Activated T-helper 17 cell treated with anti-CD3 and anti-CD28 coated beads, Interleukin-2, amount 50 U/mL, for 72 hours (primary cell): Measurements from ENCODE around the gene RAET1E. TPM values are rescaled to one million over a fixed set of nuclear protein-coding genes. Genes with fewer than 3 reads are reported as not detected.
A peak's percentile ranks its signal among the peaks of the same experiment; 100 is the strongest.
"Not testable (repeated sequence)": the region's sequence is repeated elsewhere in the genome, so short reads cannot be mapped to it uniquely, and the experiment has no call there.

ENCODE experiments used
- ATAC-seq: fragments of 150-1000 bp; cut with Tn5 transposase; replicated peaks from 2 replicates; pipeline ENCODE4 v1.10.0; 2021; ENCODE audit warnings: mild to moderate bottlenecking, moderate library complexity
- H3K27ac Mint-ChIP-seq: one replicate; pipeline ENCODE4 v1.8.0; 2022; ENCODE audit warnings: mixed read lengths
- H3K27me3 Mint-ChIP-seq: one replicate; pipeline ENCODE4 v1.8.0; 2022; ENCODE audit warnings: mixed read lengths
- H3K36me3 Mint-ChIP-seq: one replicate; pipeline ENCODE4 v1.8.0; 2022; ENCODE audit warnings: low read depth, mild to moderate bottlenecking, mixed read lengths
- H3K4me1 Mint-ChIP-seq: one replicate; pipeline ENCODE4 v1.8.0; 2022; ENCODE audit warnings: mixed read lengths
- H3K4me3 Mint-ChIP-seq: one replicate; pipeline ENCODE4 v1.8.0; 2022; ENCODE audit warnings: mild to moderate bottlenecking, mixed read lengths
- H3K9me3 Mint-ChIP-seq: one replicate; pipeline ENCODE4 v1.8.0; 2022; ENCODE audit warnings: mixed read lengths
- total RNA-seq, 2 donors: library from RNA; stranded (reverse); gene quantifications; one replicate each; pipeline ENCODE4 v1.2.3, GENCODE V29; 2022

The RAET1E gene
- total RNA-seq, 2 donors from 2014 or later, result 0.99 to 4.9 TPM

DNA sequence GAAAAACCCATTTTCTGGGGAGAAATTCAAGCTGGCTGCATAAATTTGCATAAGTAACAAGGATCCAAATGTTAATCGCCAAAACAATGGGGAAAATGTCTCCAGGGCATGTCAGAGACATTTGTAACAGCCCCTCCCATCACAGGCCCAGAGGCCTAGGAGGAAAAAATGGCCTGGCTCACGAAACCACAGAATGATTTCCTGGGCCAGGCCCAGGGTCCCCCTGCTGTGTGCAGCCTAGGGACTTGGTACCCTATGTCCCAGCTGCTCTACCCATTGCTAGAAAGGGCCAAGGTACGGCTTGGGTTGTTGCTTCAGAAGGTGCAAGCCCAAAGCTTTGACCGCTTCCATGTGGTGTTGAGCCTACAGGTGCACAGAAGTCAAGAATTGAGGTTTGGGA lies 10.6 kb upstream of the RAET1E start:
- not testable (repeated sequence) for H3K36me3 Mint-ChIP-seq, H3K27ac Mint-ChIP-seq, H3K27me3 Mint-ChIP-seq, H3K9me3 Mint-ChIP-seq, H3K4me1 Mint-ChIP-seq, H3K4me3 Mint-ChIP-seq, ATAC-seq

DNA sequence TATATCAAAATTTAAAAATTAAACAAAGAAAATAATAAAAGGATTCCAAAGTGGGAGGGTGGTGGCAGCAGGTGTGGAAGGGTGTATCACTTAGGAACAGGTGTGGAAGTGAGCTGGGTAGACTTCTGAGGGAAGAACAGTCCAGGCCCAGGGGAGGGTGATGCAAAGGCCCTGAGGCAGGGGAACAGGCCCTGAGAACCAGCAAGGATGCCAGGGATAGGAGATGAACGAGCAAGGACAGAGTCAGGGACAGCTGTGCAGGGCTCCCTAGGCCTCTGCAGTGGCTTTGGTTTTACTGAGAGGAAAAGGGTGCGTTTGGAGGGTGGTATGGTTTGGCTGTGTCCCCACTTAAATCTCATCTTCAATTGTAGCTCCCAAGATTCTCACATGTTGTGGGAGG lies 9.4 kb upstream of the RAET1E start:
- H3K27me3 Mint-ChIP-seq, result peaks cover 3% of the 10 kb centered on the region
- ATAC-seq, result no peak
- no peaks in the 10 kb centered on the region for H3K36me3 Mint-ChIP-seq
- H3K27ac Mint-ChIP-seq, result no peak overlapping the region
- H3K9me3 Mint-ChIP-seq, result no peaks in the 10 kb centered on the region
- no peak overlapping the region for H3K4me3 Mint-ChIP-seq
- no peaks in the 10 kb centered on the region for H3K4me1 Mint-ChIP-seq

DNA sequence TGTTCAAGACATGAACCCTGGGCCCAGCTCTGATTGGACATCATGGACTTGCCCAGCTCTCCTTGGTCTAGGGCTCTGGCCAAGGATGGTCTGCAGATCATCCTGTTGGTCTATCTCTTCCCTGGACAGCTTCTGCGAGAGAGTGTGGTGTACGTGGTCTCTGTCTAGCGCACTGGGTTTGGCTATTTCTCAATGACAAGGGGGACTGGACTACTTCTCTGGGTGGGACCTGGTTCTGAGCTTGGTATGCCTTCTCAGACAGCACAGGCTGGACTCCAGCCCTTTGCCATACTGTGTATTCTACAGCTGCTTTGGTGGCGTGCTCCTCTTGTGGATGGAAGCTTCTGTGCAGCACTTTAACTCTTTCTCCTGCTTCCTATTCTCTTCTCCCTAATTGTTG lies 8.5 kb upstream of the RAET1E start:
- Mint-ChIP-seq H3K4me1 (no peaks in the 10 kb centered on the region), H3K9me3 (no peaks in the 10 kb centered on the region), H3K27me3 (peaks cover 3% of the 10 kb centered on the region), H3K4me3 (no peak overlapping the region), H3K36me3 (no peaks in the 10 kb centered on the region), H3K27ac (no peak overlapping the region)
- no peak for ATAC-seq

DNA sequence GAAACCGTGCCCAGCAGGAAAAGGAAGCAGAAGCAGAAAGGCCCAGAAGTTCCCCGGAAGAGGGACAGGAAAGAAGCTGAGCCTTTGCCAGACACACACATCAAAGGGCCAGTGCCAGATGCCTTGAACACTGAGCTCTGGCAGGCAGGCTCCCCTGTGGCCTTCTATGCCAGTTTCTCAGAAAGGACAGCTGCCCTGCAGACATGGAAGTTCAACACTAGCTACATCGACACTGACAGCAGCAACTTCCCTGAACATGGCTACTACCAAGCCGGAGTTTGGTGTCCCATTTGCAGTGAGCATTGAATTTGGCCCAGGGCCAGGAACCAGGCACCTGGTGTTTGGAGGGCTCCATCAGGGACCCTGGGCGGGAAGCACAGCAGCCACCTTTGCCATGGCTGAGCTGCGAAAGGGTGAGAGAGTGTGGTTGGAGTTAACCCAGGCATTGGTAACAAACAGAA lies 8.0 kb upstream of the RAET1E start:
- Mint-ChIP-seq H3K36me3 (no peaks in the 10 kb centered on the region), H3K9me3 (no peaks in the 10 kb centered on the region), H3K4me3 (no peak overlapping the region), H3K27me3 (peaks cover 3% of the 10 kb centered on the region), H3K27ac (no peak overlapping the region), H3K4me1 (no peaks in the 10 kb centered on the region)
- ATAC-seq, result no peak

DNA sequence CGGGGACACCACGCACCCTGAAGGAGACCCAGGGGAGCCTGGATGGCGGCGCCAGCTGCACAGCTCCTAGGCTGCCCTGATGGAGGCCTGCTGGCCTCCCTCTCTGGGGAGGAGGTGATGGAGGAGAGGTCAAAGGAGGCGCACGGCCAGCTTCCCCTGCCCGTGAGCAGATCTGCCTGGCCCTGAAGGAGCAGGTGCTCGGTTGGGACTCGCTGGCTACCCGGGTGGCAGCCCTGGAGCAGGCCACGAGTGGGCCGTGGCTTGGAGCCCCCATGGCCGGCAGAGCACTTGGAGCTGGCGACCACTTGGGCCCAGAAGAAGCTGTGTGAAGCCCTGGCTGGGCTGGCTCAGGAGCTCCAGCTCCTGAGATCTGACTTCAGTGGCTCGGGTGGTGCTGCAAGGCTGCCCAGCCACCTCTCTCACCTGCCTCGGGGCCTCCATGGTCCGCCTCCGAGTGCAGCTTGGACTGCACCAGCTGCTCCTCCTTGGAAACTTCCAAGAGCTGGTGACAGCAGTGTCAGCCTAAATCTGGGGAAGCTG lies 7.5 kb upstream of the RAET1E start:
- no peak overlapping the region for H3K27ac Mint-ChIP-seq
- ATAC-seq, result no peak

DNA sequence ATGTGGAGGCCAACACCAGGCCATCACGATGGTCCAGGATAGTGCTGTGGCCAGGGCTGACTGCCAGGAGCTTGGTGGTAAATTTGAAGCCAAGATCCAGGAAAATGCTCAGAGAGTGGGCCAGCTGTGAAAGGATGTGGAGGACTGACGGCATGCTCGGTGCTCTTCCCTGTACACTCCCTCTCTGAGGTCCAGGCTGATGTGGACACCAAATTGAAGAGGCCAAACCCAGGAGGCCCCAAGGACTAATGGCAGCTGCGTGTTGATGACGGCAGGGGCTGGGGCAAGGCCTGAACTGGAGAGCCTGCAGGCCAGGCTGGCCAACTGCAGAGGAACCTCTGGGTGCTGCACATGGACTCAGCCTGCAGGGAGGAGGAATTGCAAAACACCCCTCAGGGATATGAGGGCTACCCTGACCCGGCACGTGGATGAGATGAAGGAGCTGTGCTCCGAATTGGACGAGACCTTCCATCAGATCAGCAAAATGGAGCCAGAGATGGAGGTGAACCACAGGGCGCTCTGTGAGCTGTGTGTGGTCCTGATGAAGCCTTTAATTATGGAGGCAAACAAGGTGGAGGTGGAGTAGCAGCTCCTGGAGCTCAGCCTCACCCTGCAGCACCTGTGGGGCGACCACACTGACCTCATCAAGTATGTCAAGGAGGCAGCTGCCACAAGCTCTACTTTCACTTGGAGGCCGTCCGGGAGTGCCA lies 6.9 kb upstream of the RAET1E start:
- no peak overlapping the region for H3K27ac Mint-ChIP-seq
- H3K36me3 Mint-ChIP-seq, result no peaks in the 10 kb centered on the region
- no peak for ATAC-seq
- H3K27me3 Mint-ChIP-seq, result peaks cover 3% of the 10 kb centered on the region
- no peaks in the 10 kb centered on the region for H3K9me3 Mint-ChIP-seq
- H3K4me1 Mint-ChIP-seq, result no peaks in the 10 kb centered on the region
- no peak overlapping the region for H3K4me3 Mint-ChIP-seq

More for the DNA sequence above, 7.5 kb upstream of the RAET1E start:
- Mint-ChIP-seq H3K4me3 (no peak overlapping the region), H3K36me3 (no peaks in the 10 kb centered on the region), H3K4me1 (no peaks in the 10 kb centered on the region), H3K27me3 (peaks cover 3% of the 10 kb centered on the region), H3K9me3 (no peaks in the 10 kb centered on the region)

DNA sequence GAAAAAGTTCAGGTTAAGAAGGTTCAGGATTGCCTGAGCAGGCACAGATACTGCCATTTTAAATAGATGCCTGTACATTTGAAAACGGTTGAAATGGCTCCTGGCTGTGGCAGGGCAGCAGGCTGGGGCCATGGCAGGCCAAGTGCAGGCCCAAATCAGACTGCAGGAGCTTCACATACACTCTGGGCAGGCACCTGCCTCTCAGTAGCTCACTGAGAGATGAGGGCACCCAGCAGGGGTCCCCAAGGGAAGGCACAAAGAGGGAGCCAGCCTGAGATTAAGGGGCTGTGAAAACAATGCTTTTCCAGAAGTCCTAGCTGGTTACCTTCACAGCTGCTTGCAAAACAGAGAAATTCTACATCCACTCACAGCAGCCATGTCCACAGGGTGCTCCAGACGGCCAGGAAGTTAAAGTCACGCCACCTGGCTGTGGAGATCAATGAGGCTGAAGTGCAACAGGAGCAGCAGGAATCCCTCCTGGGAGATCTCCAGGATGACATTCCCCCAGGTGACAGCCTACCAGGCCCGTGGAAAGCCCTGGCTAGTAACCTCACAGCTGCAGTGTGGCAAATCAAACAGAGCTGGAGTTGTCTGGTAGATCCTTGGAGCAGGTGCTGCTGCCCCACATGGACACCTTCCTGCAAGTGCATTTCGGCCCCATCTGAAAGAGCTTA lies 6.2 kb upstream of the RAET1E start:
- H3K4me3 Mint-ChIP-seq, result no peak overlapping the region
- H3K4me1 Mint-ChIP-seq, result no peaks in the 10 kb centered on the region
- H3K27me3 Mint-ChIP-seq, result peaks cover 3% of the 10 kb centered on the region
- no peaks in the 10 kb centered on the region for H3K9me3 Mint-ChIP-seq
- no peaks in the 10 kb centered on the region for H3K36me3 Mint-ChIP-seq
- no peak for ATAC-seq
- no peak overlapping the region for H3K27ac Mint-ChIP-seq

DNA sequence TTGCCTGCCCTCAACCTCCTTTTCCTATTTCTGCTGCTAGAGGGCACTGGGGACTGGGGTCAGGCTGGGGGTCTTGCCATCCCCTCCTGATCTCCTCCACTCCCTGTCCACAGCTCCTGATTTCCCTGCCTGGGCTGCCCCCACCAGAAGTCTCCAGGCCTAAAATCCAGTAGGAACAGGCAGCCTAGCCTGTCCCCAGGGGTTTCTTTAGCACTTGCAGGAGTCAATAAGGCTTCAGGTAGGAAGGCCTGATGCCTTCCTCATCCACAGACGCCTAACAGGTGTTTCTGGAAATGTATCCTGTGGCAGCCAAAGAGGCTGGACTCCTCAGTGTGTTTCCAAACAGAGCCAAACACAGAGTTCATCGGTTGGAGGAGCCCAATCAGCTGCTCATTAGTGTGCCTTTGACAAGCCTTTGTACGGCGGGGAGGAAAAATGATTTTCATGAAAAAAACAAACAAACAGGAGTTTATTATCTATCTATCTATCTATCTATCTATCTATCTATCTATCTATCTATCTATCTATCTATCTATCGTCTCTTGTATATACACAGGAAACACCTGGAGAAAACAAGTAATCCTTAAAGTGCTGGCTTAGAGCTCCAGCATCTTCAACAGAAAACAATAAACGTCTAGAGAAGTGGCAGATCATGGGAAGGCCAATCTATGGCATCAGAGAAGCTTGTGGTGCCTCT lies 3.7 kb upstream of the RAET1E start:
- Mint-ChIP-seq H3K9me3 (no peaks in the 10 kb centered on the region), H3K4me1 (peaks cover 2% of the 10 kb centered on the region), H3K36me3 (no peaks in the 10 kb centered on the region), H3K27me3 (peaks cover 3% of the 10 kb centered on the region), H3K4me3 (no peak overlapping the region), H3K27ac (peak overlapping the region; percentile 46)
- ATAC-seq, result no peak

DNA sequence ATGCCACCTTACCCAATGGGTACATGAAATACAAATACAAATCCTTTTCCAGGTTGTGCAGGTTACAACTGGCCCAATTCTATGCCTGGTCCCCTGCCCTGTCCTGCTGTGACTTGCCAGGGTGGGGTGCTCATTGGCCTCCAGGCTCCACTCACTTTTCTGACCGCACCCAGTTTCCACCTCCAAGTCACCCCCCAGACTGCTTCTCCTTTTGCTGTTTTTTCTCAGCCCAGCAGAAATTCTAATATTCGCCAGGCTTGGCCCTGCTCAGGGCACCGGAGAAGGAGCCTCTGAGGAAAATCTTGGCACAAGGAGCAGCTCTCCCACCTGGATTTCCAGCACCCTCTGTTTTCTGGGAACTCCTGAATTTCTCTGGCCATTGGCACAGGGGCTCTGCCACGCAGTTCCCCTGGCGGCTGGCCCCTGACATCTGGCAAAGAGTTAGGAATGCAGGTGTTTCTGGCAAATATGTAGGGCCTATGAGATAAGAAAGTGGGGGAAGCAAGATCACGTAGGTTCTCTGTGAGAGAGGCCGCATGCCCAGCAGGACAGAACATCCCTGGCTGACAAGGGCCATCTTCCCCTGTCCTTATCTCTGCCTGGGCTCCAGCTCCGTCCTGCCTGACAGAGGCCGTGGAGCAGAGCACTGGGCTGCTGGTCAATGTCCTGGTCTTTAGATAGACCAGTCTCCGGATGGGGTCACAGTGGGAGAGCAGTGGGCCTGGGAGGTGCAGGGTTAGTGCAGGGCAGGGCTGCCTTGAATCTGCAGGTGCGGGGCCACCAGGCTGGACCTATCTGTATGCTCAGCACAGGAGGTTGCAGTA lies 2.9 kb upstream of the RAET1E start:
- Mint-ChIP-seq H3K36me3 (no peaks in the 10 kb centered on the region), H3K27ac (no peak overlapping the region), H3K4me3 (no peak overlapping the region), H3K4me1 (peaks cover 10% of the 10 kb centered on the region), H3K9me3 (no peaks in the 10 kb centered on the region), H3K27me3 (peaks cover 3% of the 10 kb centered on the region)
- ATAC-seq, result no peak

DNA sequence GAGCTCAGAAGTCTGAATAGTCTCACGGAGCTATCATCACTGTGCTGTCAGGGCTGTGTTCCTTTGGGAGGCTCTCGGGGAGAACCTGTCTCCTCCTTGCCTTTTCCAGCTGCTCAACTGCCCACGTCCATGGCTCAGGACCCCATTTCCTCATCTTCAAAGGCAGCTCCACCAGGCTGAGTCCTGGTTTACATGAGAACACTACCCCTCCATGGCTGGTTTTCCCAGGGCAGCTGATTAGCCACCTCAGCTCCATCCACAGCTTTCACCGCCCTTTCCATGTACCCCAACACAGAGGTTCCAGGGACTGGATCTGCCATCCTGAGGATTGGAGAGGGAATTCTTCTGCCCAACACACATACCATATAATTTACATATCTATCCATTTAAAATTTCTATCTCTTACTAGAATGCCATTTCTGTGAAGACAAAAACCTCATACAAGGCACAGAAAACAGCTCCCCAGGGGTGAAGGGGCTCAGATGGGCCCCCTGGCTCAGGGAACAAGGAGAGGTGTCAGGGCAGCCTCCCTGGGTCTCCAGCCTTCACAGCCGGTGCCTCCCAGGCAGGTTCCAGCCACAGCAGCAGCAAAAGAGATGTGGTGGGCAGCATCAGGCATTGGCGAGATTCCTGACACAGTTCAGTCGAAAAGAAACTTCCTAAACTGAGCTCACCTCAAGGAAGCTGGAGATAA lies 2.2 kb upstream of the RAET1E start:
- Mint-ChIP-seq H3K36me3 (no peaks in the 10 kb centered on the region), H3K4me3 (no peak overlapping the region), H3K9me3 (no peaks in the 10 kb centered on the region), H3K27me3 (peaks cover 3% of the 10 kb centered on the region), H3K27ac (no peak overlapping the region), H3K4me1 (peaks cover 14% of the 10 kb centered on the region)
- ATAC-seq, result no peak

DNA sequence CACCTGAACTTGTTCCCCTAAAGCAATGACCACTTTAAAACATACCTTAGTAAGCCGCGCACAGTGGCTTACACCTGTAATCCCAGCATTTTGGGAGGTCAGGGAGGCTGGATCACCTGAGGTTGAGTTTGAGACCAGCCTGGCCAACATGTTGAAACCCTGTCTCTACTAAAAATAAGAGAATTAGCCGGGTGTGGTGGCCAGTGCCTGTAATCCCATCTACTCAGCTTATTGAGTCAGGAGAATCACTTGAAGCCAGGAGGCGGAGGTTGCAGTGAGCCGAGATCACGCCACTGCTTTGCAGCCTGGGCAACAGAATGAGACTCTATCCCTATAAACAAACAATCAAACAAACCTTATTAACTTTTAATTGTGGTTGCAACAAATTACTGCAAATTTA lies 1.6 kb upstream of the RAET1E start:
- peaks cover 3% of the 10 kb centered on the region for H3K27me3 Mint-ChIP-seq
- no peak overlapping the region for H3K27ac Mint-ChIP-seq
- ATAC-seq, result no peak
- H3K9me3 Mint-ChIP-seq, result no peaks in the 10 kb centered on the region
- H3K36me3 Mint-ChIP-seq, result no peaks in the 10 kb centered on the region
- H3K4me3 Mint-ChIP-seq, result no peak overlapping the region
- H3K4me1 Mint-ChIP-seq, result peaks cover 14% of the 10 kb centered on the region

DNA sequence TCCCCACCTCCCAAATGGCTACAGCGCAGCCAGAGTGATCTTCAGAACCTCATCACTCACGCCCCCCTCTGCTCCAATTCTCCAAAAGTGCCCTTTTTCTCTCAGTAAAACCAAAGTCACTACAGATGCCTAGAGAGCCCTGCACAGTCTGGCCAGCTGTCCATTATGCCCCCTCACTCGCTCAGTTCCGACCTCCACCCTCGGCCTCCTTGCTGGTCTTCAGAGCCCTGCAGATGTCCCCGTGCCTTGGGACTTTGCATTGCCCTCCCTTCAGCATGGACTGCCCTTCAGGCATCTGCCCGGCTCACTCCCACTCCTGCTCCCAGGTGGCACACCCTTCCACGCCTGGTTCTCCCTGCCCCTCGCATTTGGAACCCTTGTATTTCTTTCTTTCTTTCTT lies 1.1 kb upstream of the RAET1E start:
- Mint-ChIP-seq H3K4me1 (peaks cover 14% of the 10 kb centered on the region), H3K27me3 (peaks cover 3% of the 10 kb centered on the region), H3K27ac (peak overlapping the region; percentile 9), H3K9me3 (no peaks in the 10 kb centered on the region), H3K36me3 (no peaks in the 10 kb centered on the region), H3K4me3 (no peak overlapping the region)
- ATAC-seq, result no peak

DNA sequence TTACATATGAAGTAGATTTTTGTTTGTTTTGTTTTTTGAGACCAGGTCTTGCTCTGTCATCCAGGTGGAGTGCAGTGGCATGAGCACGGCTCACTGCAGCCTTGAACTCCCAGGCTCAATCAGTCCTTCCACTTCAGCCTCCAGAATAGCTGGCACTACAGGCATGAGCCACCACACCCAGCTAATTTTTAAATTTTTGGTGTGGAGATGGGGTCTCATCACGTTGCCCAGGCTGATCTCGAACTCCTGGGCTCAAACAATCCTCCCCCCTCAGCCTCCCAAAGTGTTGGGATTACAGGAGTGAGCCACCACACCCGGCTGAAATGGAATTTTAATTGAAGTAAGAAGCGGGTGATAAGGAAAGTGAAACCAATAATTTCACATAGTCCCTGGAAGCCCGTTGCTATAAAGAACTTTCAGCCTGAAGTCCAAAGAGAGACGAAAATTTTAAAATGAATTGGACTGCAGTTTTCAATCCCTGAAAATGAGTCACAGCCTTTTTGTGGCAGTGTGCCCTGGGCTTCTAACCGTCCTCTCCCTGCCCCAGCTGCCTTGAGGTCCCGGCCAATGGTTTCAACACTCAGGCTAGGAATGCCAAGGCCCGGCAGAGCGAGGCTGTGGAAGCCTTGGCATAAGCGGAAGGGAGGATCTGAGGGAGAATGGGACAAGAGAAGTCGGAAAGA lies 757 bp downstream of the RAET1E start:
- H3K36me3 Mint-ChIP-seq, result no peaks in the 10 kb centered on the region
- H3K4me1 Mint-ChIP-seq, result peaks cover 14% of the 10 kb centered on the region
- H3K27me3 Mint-ChIP-seq, result no peaks in the 10 kb centered on the region
- peak overlapping the region; percentile 86 for H3K27ac Mint-ChIP-seq
- peak overlapping the region; percentile 79 for H3K4me3 Mint-ChIP-seq
- no peak for ATAC-seq
- H3K9me3 Mint-ChIP-seq, result no peaks in the 10 kb centered on the region
